ENCODE data around the gene ROR2.

The ROR2 gene

GRCh38 chr9:91845879-91846278, 104.1 kb downstream of the ROR2 start:
- no peak for TF ChIP-seq CTCF (IDR thresholded peaks at IDR 0.05)

GRCh38 chr9:91844701-91845291, 105.2 kb downstream of the ROR2 start:
- TF ChIP-seq CTCF (IDR thresholded peaks at IDR 0.05) = no peak

- no peak for TF ChIP-seq CTCF (IDR thresholded peaks at IDR 0.05)
Observed at GRCh38 chr9:91844190-91844589, 105.8 kb downstream of the ROR2 start.

- no peak for TF ChIP-seq CTCF (IDR thresholded peaks at IDR 0.05)
Observed at GRCh38 chr9:91843623-91844148, 106.3 kb downstream of the ROR2 start.

- TF ChIP-seq CTCF (IDR thresholded peaks at IDR 0.05) = no peak
Observed at GRCh38 chr9:91843093-91843492, 106.9 kb downstream of the ROR2 start.

- no peak for TF ChIP-seq CTCF (IDR thresholded peaks at IDR 0.05)
Observed at GRCh38 chr9:91842358-91843049, 107.5 kb downstream of the ROR2 start.

- no peak for TF ChIP-seq CTCF (IDR thresholded peaks at IDR 0.05)
Observed at GRCh38 chr9:91841591-91841990, 108.4 kb downstream of the ROR2 start.
